Progenitor cell of endocrine pancreas (in vitro differentiated cells): Measurements from ENCODE around the gene HPCAL1. TPM values are rescaled to one million over a fixed set of nuclear protein-coding genes. Genes with fewer than 3 reads are reported as not detected.

Source experiments
- DNase-seq: peaks from one replicate; pipeline ENCODE4 v3.0.0; 2021; ENCODE audit warnings: low spot score; ENCODE audit not compliant: unreplicated experiment
- H3K27ac Mint-ChIP-seq: 2 replicates; pipeline ENCODE4 v1.8.0; 2021; ENCODE audit warnings: mild to moderate bottlenecking, moderate library complexity, mixed read lengths
- H3K27me3 Mint-ChIP-seq: 2 replicates; pipeline ENCODE4 v1.8.0; 2021; ENCODE audit warnings: mixed read lengths
- H3K36me3 Mint-ChIP-seq: 2 replicates; pipeline ENCODE4 v1.8.0; 2022; ENCODE audit warnings: mixed read lengths; ENCODE audit not compliant: insufficient read depth
- H3K4me1 Mint-ChIP-seq: 2 replicates; pipeline ENCODE4 v1.8.0; 2021; ENCODE audit warnings: low read depth, mixed read lengths
- H3K4me3 Mint-ChIP-seq: 2 replicates; pipeline ENCODE4 v1.8.0; 2021; ENCODE audit warnings: low read depth, mild to moderate bottlenecking, moderate library complexity, mixed read lengths
- H3K9me3 Mint-ChIP-seq: 2 replicates; pipeline ENCODE4 v1.8.0; 2021; ENCODE audit warnings: low read depth, mixed read lengths
- total RNA-seq: library from RNA; stranded (reverse); gene quantifications from 2 replicates; pipeline ENCODE4 v1.2.1, GENCODE V29; 2021
- TF ChIP-seq, protein P1 (sequence below): fragments of 200-600 bp; sonication (generic); IDR thresholded peaks from one replicate; pipeline ENCODE4 v1.5.0; 2021; ENCODE audit warnings: antibody characterized with exemption, mild to moderate bottlenecking; ENCODE audit not compliant: unreplicated experiment

HPCAL1 gene
- total RNA-seq, 1 donor from 2014 or later, result 16.5 TPM

DNA sequence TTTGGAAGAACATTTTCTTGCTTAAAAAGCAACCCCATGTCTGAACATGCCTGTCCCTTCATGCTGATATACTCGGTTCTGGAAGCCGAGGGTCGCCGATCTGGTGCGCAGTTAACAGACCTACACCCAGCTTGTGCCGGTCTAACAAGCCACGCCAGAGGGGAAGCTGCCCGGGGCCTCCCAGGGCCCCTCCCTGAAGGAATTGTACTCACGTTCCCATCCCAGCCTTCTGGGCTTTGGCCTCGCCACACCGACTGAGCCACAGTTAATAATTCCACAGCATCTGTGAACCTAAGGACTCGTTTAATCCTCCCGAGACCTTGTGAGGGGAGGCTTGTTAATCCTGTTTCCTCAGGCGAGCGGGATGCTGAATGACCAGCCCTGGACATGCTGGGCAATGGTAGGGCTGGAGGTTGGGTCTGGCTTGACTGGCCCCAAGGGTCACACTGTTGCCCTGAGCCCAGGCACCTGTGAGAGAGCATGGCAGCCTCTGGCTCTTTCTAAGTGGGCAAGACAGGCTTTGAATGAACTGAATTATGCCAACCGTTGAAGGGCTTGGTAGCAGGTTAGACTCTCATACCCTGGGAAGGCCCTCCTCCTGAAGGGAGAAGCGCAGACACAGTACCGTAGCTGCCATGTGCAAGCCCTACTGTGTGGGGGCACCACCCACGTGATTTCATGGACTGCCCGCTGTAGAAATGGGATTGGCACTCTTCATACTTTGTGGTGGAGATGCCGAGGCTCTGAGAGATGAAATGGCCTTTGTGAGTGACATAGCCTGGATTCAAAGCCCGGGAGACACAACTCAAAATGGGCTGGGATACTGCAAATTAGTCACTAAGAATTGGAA lies 173.3 kb downstream of the HPCAL1 start:
- Mint-ChIP-seq H3K27me3 (peaks cover 15% of the 10 kb centered on the region), H3K27ac (no peak overlapping the region), H3K4me1 (peaks cover 7% of the 10 kb centered on the region), H3K4me3 (no peak overlapping the region), H3K36me3 (no peaks in the 10 kb centered on the region), H3K9me3 (no peaks in the 10 kb centered on the region)
- DNase-seq, result no peak
- TF ChIP-seq, protein P1, sequence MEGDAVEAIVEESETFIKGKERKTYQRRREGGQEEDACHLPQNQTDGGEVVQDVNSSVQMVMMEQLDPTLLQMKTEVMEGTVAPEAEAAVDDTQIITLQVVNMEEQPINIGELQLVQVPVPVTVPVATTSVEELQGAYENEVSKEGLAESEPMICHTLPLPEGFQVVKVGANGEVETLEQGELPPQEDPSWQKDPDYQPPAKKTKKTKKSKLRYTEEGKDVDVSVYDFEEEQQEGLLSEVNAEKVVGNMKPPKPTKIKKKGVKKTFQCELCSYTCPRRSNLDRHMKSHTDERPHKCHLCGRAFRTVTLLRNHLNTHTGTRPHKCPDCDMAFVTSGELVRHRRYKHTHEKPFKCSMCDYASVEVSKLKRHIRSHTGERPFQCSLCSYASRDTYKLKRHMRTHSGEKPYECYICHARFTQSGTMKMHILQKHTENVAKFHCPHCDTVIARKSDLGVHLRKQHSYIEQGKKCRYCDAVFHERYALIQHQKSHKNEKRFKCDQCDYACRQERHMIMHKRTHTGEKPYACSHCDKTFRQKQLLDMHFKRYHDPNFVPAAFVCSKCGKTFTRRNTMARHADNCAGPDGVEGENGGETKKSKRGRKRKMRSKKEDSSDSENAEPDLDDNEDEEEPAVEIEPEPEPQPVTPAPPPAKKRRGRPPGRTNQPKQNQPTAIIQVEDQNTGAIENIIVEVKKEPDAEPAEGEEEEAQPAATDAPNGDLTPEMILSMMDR, result no peak

DNA sequence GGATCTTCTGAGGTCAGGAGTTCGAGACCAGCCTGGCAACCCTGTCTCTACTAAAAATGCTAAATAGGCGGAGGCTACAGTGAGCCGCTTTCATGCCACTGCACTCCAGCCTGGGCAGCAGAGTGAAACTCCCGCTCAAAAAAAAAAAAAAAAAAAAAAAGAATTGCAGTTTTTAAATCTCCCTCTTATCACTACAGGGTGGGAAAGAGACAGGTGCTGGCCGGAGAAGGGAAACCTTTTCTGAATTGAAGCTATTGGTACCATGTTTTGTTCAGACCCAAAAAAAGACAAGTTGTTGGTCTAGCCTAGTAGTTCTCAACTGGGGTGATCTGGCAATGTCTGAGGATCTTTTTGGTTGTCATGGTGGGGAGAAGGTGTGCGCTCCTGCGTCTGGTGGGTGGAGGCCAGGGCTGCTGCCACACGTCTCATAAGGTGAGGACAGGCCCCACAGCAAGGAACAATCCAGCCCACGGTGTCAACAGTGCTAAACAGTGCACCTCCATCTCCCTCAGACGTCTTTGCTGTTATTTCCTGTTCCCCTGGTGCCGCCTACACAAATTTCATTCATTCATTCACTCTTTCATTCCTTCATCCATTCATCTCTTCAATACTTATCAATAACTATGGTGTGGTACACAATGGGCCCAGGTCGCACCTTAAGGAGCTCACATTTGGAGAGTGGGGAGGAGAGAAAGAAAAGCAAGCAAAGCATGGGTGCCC lies 174.2 kb downstream of the HPCAL1 start:
- no peak overlapping the region for H3K4me3 Mint-ChIP-seq
- H3K27me3 Mint-ChIP-seq, result peaks cover 15% of the 10 kb centered on the region
- H3K27ac Mint-ChIP-seq, result no peak overlapping the region
- H3K36me3 Mint-ChIP-seq, result no peaks in the 10 kb centered on the region
- no peaks in the 10 kb centered on the region for H3K9me3 Mint-ChIP-seq
- DNase-seq, result no peak
- TF ChIP-seq, protein P1, result no peak
- H3K4me1 Mint-ChIP-seq, result peaks cover 13% of the 10 kb centered on the region

Other genes with a start within 250 kb of the HPCAL1 start
- 2.3 and 2.5 TPM in 2 replicates for gene CYS1, start 222.5 kb upstream of the HPCAL1 start, total RNA-seq
- 70.3 and 79.8 TPM in 2 replicates for gene RRM2, start 180.2 kb upstream of the HPCAL1 start, total RNA-seq
- 252 and 273 TPM in 2 replicates for gene ODC1, start 145.4 kb downstream of the HPCAL1 start, total RNA-seq